PFSK-1 (cell line): ENCODE measurements around the gene ANO9.

Source experiments
- POLR2AphosphoS5 ChIP-seq: IDR thresholded peaks from 2 replicates; pipeline ENCODE4 v1.6.1; 2012; ENCODE audit warnings: low read depth, mild to moderate bottlenecking, control low read depth, low read length, moderate library complexity
- REST ChIP-seq, 2 experiments: IDR thresholded peaks; 2 replicates each; pipeline versions ENCODE4 v1.6.1 to v1.8.0; 2011 to 2012; ENCODE audit warnings: low read depth in 2 of 2, low read length in 2 of 2, control low read depth in 1 of 2, inconsistent platforms in 1 of 2, mild to moderate bottlenecking in 1 of 2, moderate library complexity in 1 of 2; ENCODE audit not compliant: insufficient read depth in 1 of 2

GRCh38 chr11:372809-373715, 68.7 kb downstream of the ANO9 start:
- no peak for TF ChIP-seq POLR2AphosphoS5
- no peak for TF ChIP-seq REST (IDR thresholded peaks at IDR 0.05; ENCODE audit: insufficient read depth in 1 of 2, low read depth in 2 of 2, low read length in 2 of 2)
